ENCODE measurements around the gene NIF3L1. TPM values are rescaled to one million over a fixed set of nuclear protein-coding genes. Genes with fewer than 3 reads are reported as not detected.
A peak's percentile ranks its signal among the peaks of the same experiment; 100 is the strongest.

NIF3L1 gene
- total and polyA plus RNA-seq, 2 of the 13 experiments (the other 11 are each of a cell fraction or from before 2014, with no cell fraction given), result 67.9 to 75.2 TPM

GRCh38 chr2:200888704-200889625, at the start of gene NIF3L1, which contains the start of gene PPIL3 (continued):
- TF ChIP-seq, protein P1, sequence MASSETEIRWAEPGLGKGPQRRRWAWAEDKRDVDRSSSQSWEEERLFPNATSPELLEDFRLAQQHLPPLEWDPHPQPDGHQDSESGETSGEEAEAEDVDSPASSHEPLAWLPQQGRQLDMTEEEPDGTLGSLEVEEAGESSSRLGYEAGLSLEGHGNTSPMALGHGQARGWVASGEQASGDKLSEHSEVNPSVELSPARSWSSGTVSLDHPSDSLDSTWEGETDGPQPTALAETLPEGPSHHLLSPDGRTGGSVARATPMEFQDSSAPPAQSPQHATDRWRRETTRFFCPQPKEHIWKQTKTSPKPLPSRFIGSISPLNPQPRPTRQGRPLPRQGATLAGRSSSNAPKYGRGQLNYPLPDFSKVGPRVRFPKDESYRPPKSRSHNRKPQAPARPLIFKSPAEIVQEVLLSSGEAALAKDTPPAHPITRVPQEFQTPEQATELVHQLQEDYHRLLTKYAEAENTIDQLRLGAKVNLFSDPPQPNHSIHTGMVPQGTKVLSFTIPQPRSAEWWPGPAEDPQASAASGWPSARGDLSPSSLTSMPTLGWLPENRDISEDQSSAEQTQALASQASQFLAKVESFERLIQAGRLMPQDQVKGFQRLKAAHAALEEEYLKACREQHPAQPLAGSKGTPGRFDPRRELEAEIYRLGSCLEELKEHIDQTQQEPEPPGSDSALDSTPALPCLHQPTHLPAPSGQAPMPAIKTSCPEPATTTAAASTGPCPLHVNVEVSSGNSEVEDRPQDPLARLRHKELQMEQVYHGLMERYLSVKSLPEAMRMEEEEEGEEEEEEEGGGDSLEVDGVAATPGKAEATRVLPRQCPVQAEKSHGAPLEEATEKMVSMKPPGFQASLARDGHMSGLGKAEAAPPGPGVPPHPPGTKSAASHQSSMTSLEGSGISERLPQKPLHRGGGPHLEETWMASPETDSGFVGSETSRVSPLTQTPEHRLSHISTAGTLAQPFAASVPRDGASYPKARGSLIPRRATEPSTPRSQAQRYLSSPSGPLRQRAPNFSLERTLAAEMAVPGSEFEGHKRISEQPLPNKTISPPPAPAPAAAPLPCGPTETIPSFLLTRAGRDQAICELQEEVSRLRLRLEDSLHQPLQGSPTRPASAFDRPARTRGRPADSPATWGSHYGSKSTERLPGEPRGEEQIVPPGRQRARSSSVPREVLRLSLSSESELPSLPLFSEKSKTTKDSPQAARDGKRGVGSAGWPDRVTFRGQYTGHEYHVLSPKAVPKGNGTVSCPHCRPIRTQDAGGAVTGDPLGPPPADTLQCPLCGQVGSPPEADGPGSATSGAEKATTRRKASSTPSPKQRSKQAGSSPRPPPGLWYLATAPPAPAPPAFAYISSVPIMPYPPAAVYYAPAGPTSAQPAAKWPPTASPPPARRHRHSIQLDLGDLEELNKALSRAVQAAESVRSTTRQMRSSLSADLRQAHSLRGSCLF (CRISPR knock-in tag; IDR thresholded peaks at IDR 0.05; ENCODE audit: borderline replicate concordance), result 0 out of 2 replicates have a peak, but pooled peaks have one; percentile 63
- TF ChIP-seq HIVEP1 (CRISPR knock-in tag; IDR thresholded peaks at IDR 0.05) (peak; percentile 5; the same call in 1 of the 2 replicates), PAF1 (CRISPR knock-in tag; IDR thresholded peaks at IDR 0.05) (no peak), SKIL (CRISPR knock-in tag; IDR thresholded peaks at IDR 0.05; ENCODE audit: borderline replicate concordance) (no peak), NFE2L1 (CRISPR knock-in tag; IDR thresholded peaks at IDR 0.05; ENCODE audit: borderline replicate concordance) (no peak), ZNF660 (CRISPR knock-in tag; IDR thresholded peaks at IDR 0.05; ENCODE audit: borderline replicate concordance, low read depth) (no peak), MED8 (CRISPR knock-in tag; IDR thresholded peaks at IDR 0.05; ENCODE audit: insufficient replicate concordance) (no peak), KLF11 (CRISPR knock-in tag; IDR thresholded peaks at IDR 0.05) (peak; percentile 86), CHCHD3 (CRISPR knock-in tag; IDR thresholded peaks at IDR 0.05) (no peak; the same call in 1 of the 2 replicates), ERF (CRISPR knock-in tag; IDR thresholded peaks at IDR 0.05) (peak; percentile 51), ZNF142 (CRISPR knock-in tag; IDR thresholded peaks at IDR 0.05) (peak; percentile 71; the same call in 1 of the 2 replicates)
- TF ChIP-seq, protein P2, sequence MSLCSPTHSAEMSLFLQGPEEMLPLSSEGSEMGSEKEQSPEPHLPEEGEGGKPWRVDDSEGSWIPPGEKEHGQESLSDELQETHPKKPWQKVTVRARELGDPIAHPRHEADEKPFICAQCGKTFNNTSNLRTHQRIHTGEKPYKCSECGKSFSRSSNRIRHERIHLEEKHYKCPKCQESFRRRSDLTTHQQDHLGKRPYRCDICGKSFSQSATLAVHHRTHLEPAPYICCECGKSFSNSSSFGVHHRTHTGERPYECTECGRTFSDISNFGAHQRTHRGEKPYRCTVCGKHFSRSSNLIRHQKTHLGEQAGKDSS (CRISPR knock-in tag; IDR thresholded peaks at IDR 0.05; ENCODE audit: borderline replicate concordance, low read depth), result no peak
